ENCODE measurements around the gene NHP2.

Gene NHP2

GRCh38 chr5:178113141-178113787 lies 40.4 kb downstream of the NHP2 start, which contains the start of gene N4BP3:
Gene N4BP3 (plus strand): TSS chr5:178113532. CDS start chr5:178119584, 6,052 bp downstream.
- no peak for DNase-seq

DNA sequence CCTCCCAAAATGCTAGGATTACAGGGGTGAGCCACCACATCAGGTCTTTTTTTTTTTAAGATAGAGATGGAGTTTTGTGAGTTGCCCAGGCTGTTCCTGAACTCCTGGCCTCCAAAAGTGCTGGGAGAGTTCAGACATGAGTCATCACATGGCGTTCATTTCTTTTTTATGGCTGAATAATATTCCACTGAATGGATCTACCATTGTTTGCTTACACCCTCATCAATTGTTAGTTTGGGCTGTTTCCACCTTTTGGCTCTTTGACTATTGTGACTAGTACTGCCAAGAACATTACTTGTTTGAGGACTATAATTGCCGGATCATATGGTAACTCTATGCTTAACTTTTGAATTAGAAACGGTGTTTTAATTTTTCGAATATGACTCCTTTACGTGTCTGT lies 41.1 kb downstream of the NHP2 start:
- DNase-seq: no peak

- DNase-seq: no peak
Measured at GRCh38 chr5:178111925-178112324, 41.8 kb downstream of the NHP2 start.

- no peak for DNase-seq
Measured at GRCh38 chr5:178110511-178110910, 43.2 kb downstream of the NHP2 start.

GRCh38 chr5:178108966-178109365 lies 44.7 kb downstream of the NHP2 start:
- no peak for DNase-seq

GRCh38 chr5:178108446-178108845 lies 45.2 kb downstream of the NHP2 start:
- DNase-seq: no peak

DNA sequence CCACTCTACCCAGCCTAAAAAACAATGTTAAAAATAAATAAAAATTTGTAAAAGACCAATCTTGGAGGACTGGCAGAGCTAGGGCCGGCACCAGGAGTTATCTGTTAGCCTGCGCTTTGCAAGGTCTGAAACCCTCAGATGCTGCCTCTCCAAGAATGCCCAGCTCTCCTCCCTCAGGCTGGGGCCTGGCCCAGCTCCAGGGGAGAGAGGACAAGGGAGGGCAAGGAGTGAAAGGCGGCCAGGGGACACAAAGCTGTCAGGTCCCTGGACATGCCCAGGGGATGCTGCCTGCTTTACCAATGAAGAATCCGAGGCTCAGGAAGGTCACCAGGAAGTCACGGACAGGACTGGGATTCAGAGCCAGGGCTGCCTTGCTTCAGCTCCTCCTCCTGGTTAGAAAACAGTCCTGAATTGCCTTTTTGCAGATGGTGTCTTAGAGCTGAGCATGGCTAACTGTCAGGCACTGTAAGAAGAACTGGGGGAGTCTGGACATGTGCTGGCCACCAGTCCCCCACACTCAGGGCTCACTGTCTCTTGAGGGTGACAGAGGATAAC lies 45.9 kb downstream of the NHP2 start:
- DNase-seq: no peak

- DNase-seq: no peak
Measured at GRCh38 chr5:178106556-178107239, 47.0 kb downstream of the NHP2 start.

- DNase-seq: no peak
Measured at GRCh38 chr5:178106086-178106485, 47.6 kb downstream of the NHP2 start.

- no peak for DNase-seq
Measured at GRCh38 chr5:178104492-178104891, 49.2 kb downstream of the NHP2 start.

- DNase-seq: no peak
Measured at GRCh38 chr5:178103612-178104011, 50.1 kb downstream of the NHP2 start.

Measured in AML-193 (cell line).